HFF-Myc (cell line): Measurements from ENCODE around the gene LIN7B.
A peak's percentile ranks its signal among the peaks of the same experiment; 100 is the strongest.

Experiments used
- DNase-seq: peaks from one replicate; pipeline ENCODE4 v3.0.0-alpha.2; 2011; ENCODE audit warnings: low read depth; ENCODE audit errors: extremely low read depth
- H3K4me3 ChIP-seq: replicated peaks from 2 replicates; pipeline ENCODE4 v1.5.1; 2011; ENCODE audit warnings: low read depth, mild to moderate bottlenecking, control low read depth, low read length
- TF ChIP-seq, protein P1 (sequence below): IDR thresholded peaks from 2 replicates; pipeline ENCODE4 v1.5.1; 2012; ENCODE audit warnings: mild to moderate bottlenecking, low read depth, low read length, control low read depth; ENCODE audit errors: missing control alignments

The LIN7B gene

DNA sequence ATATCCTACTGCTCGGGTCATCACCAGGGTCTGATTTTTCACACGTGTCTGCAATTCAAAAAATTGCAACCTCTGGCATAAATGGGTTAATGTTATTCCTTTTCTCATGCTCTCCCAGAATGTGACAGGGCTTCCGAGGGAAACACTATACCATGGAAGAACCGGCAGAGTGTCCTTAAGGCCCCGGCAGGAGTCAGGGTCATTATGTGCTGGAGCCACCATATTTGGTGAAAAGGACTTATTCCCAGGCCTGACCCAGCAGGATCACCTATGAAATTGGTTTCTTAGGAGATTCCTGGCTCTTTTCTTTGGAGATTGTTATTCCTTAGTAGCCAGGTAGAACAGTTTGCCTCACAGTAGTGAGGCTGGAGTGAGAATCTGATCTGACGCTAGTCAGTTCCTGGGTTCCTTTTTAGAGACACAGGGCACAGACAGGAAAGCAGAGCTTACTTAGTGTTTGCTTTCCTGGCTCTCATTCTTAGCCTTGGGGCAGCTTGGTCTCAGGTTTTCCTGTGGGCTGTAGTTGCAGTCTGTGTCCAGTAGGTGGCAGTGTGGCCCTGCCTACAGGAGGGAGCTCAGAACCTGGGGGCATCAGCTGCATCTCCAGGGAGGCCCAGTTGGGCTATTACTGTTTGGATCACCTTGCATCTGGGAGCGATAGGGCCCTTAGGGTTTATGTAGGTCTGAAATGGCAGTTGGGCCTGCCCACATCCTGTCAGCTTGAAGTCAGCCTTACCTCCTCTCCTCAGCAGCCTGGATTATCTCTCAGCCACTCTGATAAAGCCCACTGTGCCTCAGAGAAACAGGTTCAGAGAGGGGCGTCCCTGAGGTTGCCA is 16.5 kb upstream of the LIN7B start:
- H3K4me3 ChIP-seq, result no peak overlapping the region
- TF ChIP-seq, protein P1, sequence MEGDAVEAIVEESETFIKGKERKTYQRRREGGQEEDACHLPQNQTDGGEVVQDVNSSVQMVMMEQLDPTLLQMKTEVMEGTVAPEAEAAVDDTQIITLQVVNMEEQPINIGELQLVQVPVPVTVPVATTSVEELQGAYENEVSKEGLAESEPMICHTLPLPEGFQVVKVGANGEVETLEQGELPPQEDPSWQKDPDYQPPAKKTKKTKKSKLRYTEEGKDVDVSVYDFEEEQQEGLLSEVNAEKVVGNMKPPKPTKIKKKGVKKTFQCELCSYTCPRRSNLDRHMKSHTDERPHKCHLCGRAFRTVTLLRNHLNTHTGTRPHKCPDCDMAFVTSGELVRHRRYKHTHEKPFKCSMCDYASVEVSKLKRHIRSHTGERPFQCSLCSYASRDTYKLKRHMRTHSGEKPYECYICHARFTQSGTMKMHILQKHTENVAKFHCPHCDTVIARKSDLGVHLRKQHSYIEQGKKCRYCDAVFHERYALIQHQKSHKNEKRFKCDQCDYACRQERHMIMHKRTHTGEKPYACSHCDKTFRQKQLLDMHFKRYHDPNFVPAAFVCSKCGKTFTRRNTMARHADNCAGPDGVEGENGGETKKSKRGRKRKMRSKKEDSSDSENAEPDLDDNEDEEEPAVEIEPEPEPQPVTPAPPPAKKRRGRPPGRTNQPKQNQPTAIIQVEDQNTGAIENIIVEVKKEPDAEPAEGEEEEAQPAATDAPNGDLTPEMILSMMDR, result peak; percentile 100
- DNase-seq, result peak; percentile 49

DNA sequence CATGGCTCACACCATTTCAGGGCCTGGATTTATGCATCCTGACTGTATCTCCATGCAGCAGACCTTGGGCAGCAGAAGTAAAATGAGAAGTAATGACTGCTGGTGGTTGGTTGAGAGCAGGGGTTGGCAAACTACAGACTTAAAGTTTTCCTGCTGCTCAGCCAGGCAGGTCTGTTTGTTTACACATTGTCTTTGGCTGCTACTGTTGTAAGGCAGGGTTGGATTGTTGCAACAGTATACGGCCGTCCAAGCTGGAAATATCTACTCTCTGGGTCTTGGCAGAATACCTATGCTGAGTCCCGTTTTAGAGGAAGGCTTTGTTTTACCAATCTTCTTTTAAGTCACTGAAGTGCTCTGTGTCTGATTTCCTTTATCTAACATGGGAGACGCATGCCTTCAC is 15.4 kb upstream of the LIN7B start:
- H3K4me3 ChIP-seq, result no peak overlapping the region
- TF ChIP-seq, protein P1, result no peak
- no peak for DNase-seq

DNA sequence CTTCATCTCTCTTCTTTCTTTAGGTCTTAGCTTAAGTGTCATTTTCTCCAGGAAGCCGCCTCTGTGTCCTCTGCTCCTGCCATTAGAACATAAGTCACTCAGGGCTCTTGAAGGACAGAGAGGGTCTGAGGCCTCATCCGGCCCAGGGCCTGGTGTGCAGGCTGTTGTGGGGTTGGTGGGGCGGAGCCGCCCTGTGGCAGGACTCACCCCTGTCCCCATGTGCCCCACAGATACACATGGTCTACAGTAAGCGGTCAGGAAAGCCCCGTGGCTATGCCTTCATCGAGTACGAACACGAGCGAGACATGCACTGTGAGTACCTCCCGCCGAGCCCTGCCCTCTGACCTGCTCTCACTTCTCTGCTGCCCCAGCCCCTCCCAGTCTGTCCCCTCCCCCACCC is 13.0 kb upstream of the LIN7B start:
- TF ChIP-seq, protein P1, result no peak
- H3K4me3 ChIP-seq, result no peak overlapping the region
- DNase-seq, result no peak

DNA sequence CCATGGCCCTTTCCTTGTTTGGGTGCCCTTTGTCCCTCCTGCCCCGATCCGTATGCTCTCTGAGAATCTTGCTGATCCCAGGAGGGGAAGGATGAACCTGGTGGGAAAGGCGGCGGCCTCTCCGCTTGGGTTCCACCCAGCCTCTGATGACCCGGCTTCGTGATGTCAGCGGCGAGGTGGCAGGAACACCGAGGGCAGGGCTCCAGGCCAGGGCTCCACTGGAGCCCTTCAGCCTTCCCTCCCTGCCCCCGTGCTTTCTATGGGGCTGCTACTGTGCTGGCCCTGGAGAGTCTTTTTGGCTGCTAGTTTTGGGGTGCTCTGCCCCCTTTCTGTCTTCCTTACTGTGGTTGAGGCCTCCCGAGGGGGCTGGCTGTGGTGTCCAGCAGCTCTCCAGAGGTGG is 11.9 kb upstream of the LIN7B start:
- no peak overlapping the region for H3K4me3 ChIP-seq
- DNase-seq, result no peak
- TF ChIP-seq, protein P1, result no peak

DNA sequence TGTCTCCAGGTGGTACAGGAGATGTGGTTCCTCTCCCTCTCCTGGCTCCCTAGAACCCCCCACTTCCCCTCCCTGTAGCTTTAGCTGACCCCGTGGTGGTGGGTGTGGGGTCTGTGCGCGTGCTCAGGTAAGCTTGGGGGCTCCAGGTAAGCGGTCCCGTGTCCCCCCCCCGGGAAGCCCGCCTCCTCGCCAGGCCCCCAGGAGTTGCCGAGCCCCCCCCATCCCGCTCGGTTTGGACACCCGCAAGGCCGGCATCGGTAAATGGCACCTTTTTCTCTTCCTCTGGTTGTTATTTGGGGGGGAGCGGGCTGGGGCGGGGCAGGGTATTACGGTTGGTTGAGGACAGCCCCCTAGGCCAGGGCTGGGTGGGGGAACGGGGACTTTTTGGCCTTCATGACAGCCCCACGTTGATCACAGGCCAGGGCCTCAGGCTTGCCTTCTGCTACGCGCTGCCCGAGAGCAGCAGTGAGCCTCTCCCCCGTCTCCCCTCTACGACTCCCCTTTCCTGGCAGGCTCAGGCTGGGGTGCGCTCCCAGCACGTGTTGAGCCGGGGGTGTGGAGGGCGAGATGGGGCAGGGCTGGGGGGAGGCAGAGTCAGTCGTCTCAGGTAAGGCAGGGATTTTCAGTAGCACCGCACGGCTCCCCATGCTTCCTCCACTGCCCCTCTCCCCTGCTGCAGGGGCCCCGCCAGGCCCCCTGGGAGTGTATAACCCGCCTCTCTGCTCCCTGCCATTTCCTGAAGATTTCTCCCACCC is 10.7 kb upstream of the LIN7B start:
- DNase-seq, result no peak
- no peak overlapping the region for H3K4me3 ChIP-seq

DNA sequence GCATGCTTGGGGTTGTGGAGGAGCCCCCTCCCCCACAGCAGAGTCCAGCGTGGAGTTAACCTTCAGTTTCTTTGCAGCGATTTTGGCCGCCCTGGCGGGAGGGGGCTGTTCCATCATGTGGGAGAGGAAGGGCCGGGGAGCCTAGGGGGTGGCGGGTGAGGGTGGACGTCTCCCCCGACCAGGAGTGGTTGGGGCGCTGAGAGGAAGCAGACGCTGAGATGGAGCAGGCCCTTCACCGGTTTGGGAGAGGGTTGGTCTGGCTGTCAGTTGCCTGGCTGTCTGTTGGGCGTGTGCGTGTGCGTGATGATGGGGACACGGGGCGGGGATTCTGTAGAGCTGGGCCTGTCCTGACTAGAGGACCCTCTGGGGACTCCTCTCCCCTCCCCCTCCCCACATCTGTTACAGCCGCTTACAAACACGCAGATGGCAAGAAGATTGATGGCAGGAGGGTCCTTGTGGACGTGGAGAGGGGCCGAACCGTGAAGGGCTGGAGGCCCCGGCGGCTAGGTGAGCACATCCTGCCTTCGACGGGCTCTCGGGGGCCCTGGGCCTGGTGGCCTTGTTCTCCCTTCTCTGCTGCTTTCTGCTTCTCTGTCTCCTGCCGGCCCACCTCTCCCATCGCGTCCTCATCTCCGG is 9.8 kb upstream of the LIN7B start:
- DNase-seq, result no peak
- TF ChIP-seq, protein P1, result no peak
- H3K4me3 ChIP-seq, result no peak overlapping the region

More for the DNA sequence above, 10.7 kb upstream of the LIN7B start:
- TF ChIP-seq, protein P1, result no peak
